Subcutaneous abdominal adipose tissue (tissue), 5 donors: ENCODE data around the gene EIF3L.
"Not testable (repeated sequence)": the region's sequence is repeated elsewhere in the genome, so short reads cannot be mapped to it uniquely, and the experiment has no call there.

Source experiments
- H3K27ac ChIP-seq: one replicate; pipeline ENCODE4 v1.7.0; 2013; ENCODE audit warnings: low read depth, mild to moderate bottlenecking, inconsistent platforms, low read length, moderate library complexity
- H3K27me3 ChIP-seq, 5 donors: one replicate each; pipeline ENCODE4 v1.7.0; 2013; ENCODE audit warnings: low read length in 5 of 5, inconsistent platforms in 1 of 5; ENCODE audit not compliant: control insufficient read depth in 5 of 5, insufficient read depth in 4 of 5
- H3K36me3 ChIP-seq, 5 donors: one replicate each; pipeline ENCODE4 v1.7.0; 2013; ENCODE audit warnings: low read length in 5 of 5; ENCODE audit not compliant: control insufficient read depth in 5 of 5, insufficient read depth in 5 of 5
- H3K4me1 ChIP-seq, 5 donors: one replicate each; pipeline ENCODE4 v1.7.0; 2013; ENCODE audit warnings: low read length in 5 of 5, mild to moderate bottlenecking in 3 of 5, moderate library complexity in 1 of 5; ENCODE audit not compliant: control insufficient read depth in 5 of 5, insufficient read depth in 5 of 5
- H3K4me3 ChIP-seq, 5 donors: one replicate each; pipeline ENCODE4 v1.7.0; 2013; ENCODE audit warnings: low read length in 5 of 5, low read depth in 1 of 5
- H3K9ac ChIP-seq, 5 donors: one replicate each; pipeline ENCODE4 v1.7.0; 2013; ENCODE audit warnings: low read length in 5 of 5, mild to moderate bottlenecking in 4 of 5, moderate library complexity in 3 of 5
- H3K9me3 ChIP-seq, 5 donors: one replicate each; pipeline ENCODE4 v1.7.0; 2013; ENCODE audit warnings: low read length in 5 of 5; ENCODE audit not compliant: control insufficient read depth in 5 of 5
- donor health status: healthy.
- donor health status: healthy.
- donor health status: healthy.
- donor health status: healthy.
- donor health status: healthy.

The EIF3L gene

DNA sequence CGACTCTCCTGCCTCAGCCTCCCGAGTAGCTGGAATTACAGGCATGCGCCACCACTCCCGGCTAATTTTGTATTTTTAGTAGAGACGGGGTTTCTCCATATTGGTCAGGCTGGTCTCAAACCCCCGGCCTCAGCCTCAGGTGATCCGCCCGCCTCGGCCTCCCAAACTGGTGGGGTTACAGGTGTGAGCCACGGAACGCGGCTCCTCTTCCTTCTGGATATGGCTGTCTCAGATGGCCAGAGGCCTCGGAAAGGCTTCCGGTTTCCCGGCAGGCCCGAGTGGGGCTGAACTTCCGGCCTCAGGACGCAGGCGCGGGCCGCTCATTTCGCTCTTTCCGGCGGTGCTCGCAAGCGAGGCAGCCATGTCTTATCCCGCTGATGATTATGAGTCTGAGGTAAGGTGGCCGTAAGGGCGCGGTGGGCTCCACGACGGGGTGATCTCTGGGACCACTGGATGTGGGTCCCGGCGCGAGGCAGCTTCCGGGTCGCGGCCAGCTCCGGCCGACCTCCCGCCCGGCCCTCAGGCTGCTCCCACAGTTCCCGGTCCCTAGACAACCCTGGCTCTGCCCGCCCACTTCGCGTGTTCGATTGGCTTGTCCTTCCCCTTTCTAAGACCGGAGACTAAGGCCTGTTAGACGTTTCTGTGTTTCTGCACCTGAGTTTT is at the start of gene EIF3L:
TSS of gene EIF3L (plus strand) at position 331 of the 663 bp plus-strand sequence. CDS start at position 362, 31 bp downstream.
- peaks cover 14 to 29% (median 17%) of the 10 kb centered on the region in 5 donors for H3K36me3 ChIP-seq
- H3K27ac ChIP-seq, result peak within 1 kb of the TSS; percentile 91
- peak within 1 kb of the TSS; percentile 63 to 99 (median 97) for H3K4me3 ChIP-seq
- H3K9me3 ChIP-seq, result peaks cover 0 to 3% (median 0%) of the 10 kb centered on the region in 5 donors
- H3K4me1 ChIP-seq, result peaks cover 1 to 21% (median 17%) of the 10 kb centered on the region in 5 donors
- H3K9ac ChIP-seq, result peak within 1 kb of the TSS; percentile 62 to 95 (median 82)
- no peaks in the 10 kb centered on the region for H3K27me3 ChIP-seq

DNA sequence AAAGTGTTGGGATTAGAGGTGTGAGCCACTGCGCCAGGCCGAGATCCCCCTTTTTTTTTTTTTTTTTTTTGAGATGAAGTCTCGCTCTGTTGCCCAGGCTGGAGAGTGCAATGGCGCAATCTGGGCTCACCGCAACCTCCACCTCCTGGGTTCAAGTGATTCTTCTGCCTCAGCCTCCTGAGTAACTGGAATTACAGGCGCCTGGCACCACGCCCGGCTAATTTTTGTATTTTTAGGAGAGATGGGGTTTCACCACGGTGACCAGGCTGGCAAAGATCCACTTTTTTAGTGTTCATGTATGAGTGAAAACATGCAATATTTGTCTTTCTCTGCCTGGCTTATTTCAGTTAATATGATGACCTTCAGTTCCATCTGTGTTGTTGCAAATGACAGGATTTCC is 49.2 kb upstream of the EIF3L start:
- not testable (repeated sequence) for H3K27ac ChIP-seq, H3K27me3 ChIP-seq, H3K4me3 ChIP-seq, H3K36me3 ChIP-seq, H3K9ac ChIP-seq, H3K9me3 ChIP-seq
- H3K4me1 ChIP-seq, result peaks cover 0 to 30% (median 26%) of the 10 kb centered on the region in 5 donors

DNA sequence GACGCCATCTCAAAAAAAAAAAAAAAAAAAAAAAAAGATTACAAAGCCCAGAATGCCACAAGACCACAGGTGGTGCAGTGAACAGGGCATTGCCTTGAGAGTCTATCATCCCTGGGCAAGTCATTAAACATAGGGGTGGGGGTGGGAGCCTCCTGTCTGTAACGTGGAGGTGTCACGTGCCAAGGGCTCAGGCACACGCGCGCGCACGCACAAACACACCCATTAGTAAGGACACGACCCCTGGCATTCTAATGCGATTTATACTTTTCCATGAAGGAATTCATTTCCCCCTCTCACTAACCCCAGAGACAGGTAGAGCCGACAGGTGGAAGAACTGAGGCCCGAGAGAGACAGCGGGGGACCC is 47.3 kb upstream of the EIF3L start:
- Histone ChIP-seq H3K27ac (no peak overlapping the region), H3K27me3 (no peaks in the 10 kb centered on the region), H3K4me3 (peak overlapping the region in 4 of 5 donors; percentile 65 to 74 (median 70)), H3K9me3 (no peaks in the 10 kb centered on the region), H3K4me1 (peaks cover 2 to 48% (median 43%) of the 10 kb centered on the region in 5 donors), H3K9ac (peak overlapping the region in 4 of 5 donors; percentile 55 to 77 (median 64)), H3K36me3 (no peaks in the 10 kb centered on the region)

DNA sequence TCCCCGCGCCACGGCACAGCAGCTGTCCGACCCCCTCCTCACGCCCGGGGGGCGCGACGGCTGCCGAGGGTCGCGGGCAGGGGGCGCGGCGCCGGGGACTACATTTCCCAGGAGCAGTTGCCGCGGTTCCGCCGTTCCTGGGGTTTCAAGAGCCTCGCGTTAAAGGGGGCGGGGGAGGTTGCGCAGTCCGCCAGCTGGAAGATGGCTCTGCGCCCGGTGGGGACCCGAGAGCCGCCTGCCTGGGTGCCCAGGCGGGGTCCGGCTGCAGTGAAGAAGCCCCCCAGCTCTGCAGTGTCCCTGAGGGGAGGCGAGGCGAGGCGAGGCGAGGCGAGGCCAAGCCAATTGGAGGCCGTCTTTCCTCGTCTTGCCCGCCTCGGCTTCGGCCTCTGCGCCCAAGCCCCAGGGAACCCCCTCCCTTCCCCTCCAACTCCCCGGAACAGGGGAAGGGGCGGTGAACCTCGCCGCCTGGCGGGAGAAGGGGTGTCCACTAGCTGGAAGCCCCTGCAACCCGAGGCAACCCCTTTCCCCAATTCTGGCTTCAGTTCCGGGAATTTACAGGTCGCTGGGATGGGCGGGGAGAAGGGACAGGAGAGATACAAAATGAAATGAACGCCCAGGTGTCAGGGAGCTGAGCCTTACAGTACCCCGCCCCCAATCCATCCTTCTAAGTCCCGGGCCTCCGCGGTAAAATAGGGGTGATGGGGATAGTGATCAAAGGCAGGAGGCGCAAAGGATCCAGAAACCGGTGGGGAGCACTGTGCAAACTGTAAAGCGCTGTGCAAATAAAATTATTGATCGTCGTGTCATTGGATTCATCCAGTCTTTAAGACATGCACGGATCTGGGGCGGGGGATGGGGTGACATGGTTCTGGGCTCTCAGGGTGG is 46.7 kb upstream of the EIF3L start:
- peak overlapping the region in 4 of 5 donors; percentile 55 to 77 (median 64) for H3K9ac ChIP-seq
- H3K9me3 ChIP-seq, result no peaks in the 10 kb centered on the region
- H3K36me3 ChIP-seq, result no peaks in the 10 kb centered on the region
- no peak overlapping the region for H3K27ac ChIP-seq
- H3K4me1 ChIP-seq, result peaks cover 2 to 52% (median 48%) of the 10 kb centered on the region in 5 donors
- peak overlapping the region; percentile 65 to 75 (median 71) for H3K4me3 ChIP-seq
- no peaks in the 10 kb centered on the region for H3K27me3 ChIP-seq

DNA sequence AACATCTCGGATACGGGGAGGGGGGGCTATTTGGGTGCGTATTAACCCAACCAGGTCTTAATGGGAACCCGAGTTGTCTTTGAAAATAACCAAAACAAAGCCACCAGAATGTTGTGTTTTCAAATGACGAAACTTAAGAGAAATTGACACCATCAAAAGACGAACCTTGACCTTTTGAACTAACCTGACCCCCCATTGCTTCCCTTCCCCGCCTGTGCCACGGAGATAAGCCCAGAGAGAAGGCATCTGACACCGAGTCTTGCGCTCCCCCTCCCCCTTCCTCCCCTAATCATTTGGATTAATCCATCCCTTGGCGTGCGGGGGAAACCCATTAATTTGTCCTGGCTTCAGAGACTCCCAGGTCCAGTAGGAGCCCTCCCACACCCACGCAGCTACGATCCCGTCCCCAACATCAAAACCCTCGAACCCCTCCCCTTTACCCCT is 46.0 kb upstream of the EIF3L start:
- Histone ChIP-seq H3K4me3 (peak overlapping the region; percentile 65 to 75 (median 71)), H3K9me3 (no peaks in the 10 kb centered on the region), H3K27ac (no peak overlapping the region), H3K4me1 (peaks cover 2 to 57% (median 52%) of the 10 kb centered on the region in 5 donors), H3K36me3 (no peaks in the 10 kb centered on the region), H3K9ac (no peak overlapping the region), H3K27me3 (no peaks in the 10 kb centered on the region)

DNA sequence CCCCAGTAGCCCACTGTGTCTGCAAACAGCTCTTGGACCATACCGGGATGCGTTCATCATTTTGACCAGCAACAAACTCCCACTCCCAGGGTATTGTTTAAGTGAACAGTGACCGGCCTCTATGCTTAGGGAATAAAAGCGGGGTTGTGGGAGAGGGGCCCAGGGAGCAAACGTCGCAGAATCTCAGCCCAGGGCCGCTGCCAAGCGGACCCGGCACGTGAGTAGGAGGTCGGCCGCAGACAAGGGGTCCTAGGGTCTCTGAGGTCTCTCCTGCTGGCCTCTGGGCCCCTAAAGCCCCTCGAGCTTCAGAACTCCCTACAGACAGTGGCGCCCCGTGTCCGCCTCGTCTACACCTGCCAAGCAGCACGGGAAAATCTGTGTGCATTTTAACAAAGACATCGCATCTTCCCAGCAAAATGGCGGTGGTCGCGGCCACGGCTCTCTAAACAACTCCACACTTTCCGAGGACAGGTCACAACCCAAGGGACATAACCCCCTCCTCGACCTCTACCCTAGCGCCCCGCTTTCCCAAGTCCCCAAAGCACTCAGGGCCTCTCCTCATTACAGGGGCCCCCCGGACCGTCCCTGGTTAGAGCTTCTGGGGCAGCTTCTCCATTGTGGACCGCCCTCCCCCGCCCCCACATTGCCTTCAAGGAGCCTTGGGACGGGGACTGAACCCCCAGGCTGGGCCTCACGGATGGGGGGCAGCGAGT is 45.4 kb upstream of the EIF3L start:
- peaks cover 2 to 61% (median 55%) of the 10 kb centered on the region in 5 donors for H3K4me1 ChIP-seq
- H3K9ac ChIP-seq, result peak overlapping the region in 2 of 5 donors; percentile 1 to 73
- no peaks in the 10 kb centered on the region for H3K9me3 ChIP-seq
- H3K27ac ChIP-seq, result no peak overlapping the region
- no peaks in the 10 kb centered on the region for H3K27me3 ChIP-seq
- no peaks in the 10 kb centered on the region for H3K36me3 ChIP-seq
- H3K4me3 ChIP-seq, result peak overlapping the region in 1 of 5 donors; percentile 79

DNA sequence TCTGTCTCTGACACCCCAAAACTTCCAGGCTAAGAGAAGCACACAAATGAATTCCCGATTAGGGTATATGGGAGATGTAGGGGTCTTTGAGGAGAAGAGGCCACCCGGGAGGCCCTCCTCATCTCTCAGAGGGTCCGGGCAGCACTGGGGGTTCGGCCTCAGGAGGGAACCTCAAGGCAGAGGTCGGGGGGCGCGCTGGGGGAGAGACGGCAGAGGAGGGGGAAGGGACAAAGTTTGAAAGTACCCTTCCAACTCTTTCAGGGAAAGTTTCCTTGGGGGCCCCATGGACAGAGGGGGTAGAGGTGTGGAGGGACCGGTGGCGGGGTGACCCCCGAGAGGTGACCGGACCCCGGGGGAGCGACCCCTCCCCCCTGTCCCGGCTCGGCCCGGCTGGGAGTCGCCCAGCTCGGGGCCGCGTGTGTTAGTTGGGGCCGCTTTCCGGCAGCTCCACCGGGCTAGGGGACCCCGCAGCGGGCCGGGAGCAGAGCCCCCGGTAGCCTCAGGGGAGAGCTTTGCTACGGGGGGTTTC is 44.8 kb upstream of the EIF3L start:
- Histone ChIP-seq H3K27ac (no peak overlapping the region), H3K27me3 (no peaks in the 10 kb centered on the region), H3K4me3 (peak overlapping the region in 4 of 5 donors; percentile 69 to 79 (median 73)), H3K9me3 (no peaks in the 10 kb centered on the region), H3K4me1 (peaks cover 2 to 61% (median 55%) of the 10 kb centered on the region in 5 donors), H3K9ac (peak overlapping the region in 4 of 5 donors; percentile 48 to 80 (median 76)), H3K36me3 (no peaks in the 10 kb centered on the region)

DNA sequence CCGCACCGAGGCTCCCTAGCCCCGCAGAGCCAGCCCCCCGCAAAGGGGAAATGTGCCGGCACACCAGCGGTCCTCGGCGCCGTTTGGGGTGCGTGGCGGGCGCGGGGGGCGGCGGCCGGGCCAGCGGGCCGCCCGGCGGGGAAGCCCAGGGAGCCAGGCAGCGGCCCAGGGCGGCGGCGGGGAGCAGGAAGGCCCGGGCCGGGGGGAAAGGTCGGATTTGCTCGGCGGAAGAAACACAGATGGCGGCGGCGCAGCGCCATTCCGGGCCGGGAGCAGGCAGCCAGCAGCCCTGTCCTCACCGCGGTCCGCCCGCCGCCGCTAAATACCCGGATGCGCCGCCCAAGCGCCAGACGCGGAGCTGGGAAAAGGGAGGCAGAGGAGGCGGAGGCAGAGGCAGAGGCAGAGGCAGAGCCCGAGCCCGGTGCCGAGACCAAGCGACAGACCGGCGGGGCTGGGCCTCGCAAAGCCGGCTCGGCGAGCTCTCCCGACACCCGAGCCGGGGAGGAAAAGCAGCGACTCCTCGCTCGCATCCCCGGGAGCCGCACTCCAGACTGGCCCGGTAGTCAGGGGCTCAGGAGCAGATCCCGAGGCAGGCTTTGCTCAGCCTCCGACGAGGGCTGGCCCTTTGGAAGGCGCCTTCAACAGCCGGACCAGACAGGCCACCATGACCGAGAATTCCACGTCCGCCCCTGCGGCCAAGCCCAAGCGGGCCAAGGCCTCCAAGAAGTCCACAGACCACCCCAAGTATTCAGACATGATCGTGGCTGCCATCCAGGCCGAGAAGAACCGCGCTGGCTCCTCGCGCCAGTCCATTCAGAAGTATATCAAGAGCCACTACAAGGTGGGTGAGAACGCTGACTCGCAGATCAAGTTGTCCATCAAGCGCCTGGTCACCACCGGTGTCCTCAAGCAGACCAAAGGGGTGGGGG is 44.1 kb upstream of the EIF3L start:
- Histone ChIP-seq H3K27me3 (no peaks in the 10 kb centered on the region), H3K27ac (peak overlapping the region; percentile 67), H3K36me3 (no peaks in the 10 kb centered on the region), H3K4me1 (peaks cover 2 to 61% (median 55%) of the 10 kb centered on the region in 5 donors), H3K4me3 (peak overlapping the region; percentile 69 to 90 (median 77)), H3K9ac (peak overlapping the region; percentile 56 to 91 (median 74)), H3K9me3 (no peaks in the 10 kb centered on the region)
